Measurements from ENCODE around the gene OASL. TPM values are rescaled to one million over a fixed set of nuclear protein-coding genes. Genes with fewer than 3 reads are reported as not detected.

OASL gene
- total and polyA plus RNA-seq, 12 donors, result 0.06 to 1.9 (median 0.56) TPM; not detected in 1

GRCh38 chr12:121026274-121027045, 12.6 kb downstream of the OASL start:
- Histone ChIP-seq H3K36me3 (replicated peaks in 1 of 2) (no peaks in the 10 kb centered on the region), H3K9me3 (replicated peaks in 1 of 3) (no peaks in the 10 kb centered on the region), H3K4me3 (no peak overlapping the region), H3K27me3 (no peaks in the 10 kb centered on the region), H3K27ac (no peak overlapping the region), H3K4me1 (replicated peaks in 1 of 2) (no peaks in the 10 kb centered on the region)
- TF ChIP-seq CTCF (IDR thresholded peaks at IDR 0.05), result no peak
- TF ChIP-seq POLR2A (IDR thresholded peaks at IDR 0.05), result no peak
- WGBS, 4 donors, result 82 to 92% (median 86%) methylated on average over 10 of the region's 10 CpGs
- intact Hi-C loops (cut with DNase I), result no loop called here
- no peak for DNase-seq

- no peaks in the 10 kb centered on the region for H3K36me3 ChIP-seq (replicated peaks in 1 of 2)
- H3K27me3 ChIP-seq, result no peaks in the 10 kb centered on the region
- no peaks in the 10 kb centered on the region for H3K9me3 ChIP-seq (replicated peaks in 1 of 3)
- 88 to 92% (median 90%) methylated on average over 10 to 11 of the region's 11 CpGs for WGBS, 4 donors
- DNase-seq, result no peak
- no peak overlapping the region for H3K27ac ChIP-seq
- H3K4me3 ChIP-seq, result no peak overlapping the region
- intact Hi-C loops (cut with DNase I), result no loop called here
- no peak for TF ChIP-seq CTCF (IDR thresholded peaks at IDR 0.05)
- no peak for TF ChIP-seq POLR2A (IDR thresholded peaks at IDR 0.05)
- H3K4me1 ChIP-seq (replicated peaks in 1 of 2), result no peaks in the 10 kb centered on the region
Observed at GRCh38 chr12:121025442-121026226, 13.4 kb downstream of the OASL start.

DNA sequence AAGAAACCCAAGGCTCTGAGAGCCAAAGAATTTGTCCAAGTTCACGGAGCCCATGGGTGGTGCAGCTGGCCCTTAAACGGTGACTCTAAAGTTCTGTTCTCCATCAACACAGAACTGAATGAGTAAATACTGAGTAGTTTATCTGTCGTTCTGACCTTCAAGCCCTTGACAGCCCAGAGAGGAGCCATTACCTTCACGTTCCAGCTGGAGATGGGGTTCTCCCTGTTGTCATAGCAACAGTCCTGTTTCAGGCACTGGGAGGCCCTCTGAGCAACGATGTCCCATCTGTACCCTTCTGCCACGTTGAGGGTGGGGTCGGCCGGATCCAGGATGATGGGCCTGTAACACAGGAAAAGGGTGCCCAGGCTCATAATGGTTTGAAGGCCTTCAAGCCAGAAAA, 15.2 kb downstream of the OASL start:
- TF ChIP-seq POLR2A (IDR thresholded peaks at IDR 0.05), result no peak
- TF ChIP-seq CTCF (IDR thresholded peaks at IDR 0.05), result no peak
- Histone ChIP-seq H3K9me3 (replicated peaks in 1 of 3) (no peaks in the 10 kb centered on the region), H3K4me3 (no peak overlapping the region), H3K36me3 (replicated peaks in 1 of 2) (no peaks in the 10 kb centered on the region), H3K4me1 (replicated peaks in 1 of 2) (no peaks in the 10 kb centered on the region), H3K27ac (no peak overlapping the region), H3K27me3 (no peaks in the 10 kb centered on the region)
- WGBS, 4 donors, result 55 to 65% (median 62%) methylated on average over 8 of the region's 8 CpGs
- no peak for DNase-seq
- intact Hi-C loops (cut with DNase I), result no loop called here

DNA sequence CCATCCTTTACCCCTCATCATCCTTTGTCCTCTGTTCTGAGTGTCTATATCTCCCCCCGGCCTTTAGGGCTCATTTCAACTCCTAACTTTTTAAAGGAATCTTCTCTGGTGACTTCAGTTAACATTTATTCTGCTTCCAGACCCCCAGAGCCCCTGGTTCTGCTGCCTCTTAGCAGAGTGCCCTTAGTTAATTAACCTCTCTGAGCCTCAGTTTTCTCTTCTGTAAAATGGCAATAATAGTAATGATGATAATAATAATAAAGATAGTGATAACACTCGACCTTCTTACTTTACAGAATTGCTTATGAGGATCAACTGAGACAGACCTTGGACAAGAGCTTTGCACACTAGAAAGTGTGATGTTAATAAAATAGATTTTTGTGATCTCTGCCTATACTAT, 16.3 kb downstream of the OASL start:
- Histone ChIP-seq H3K4me3 (no peak overlapping the region), H3K27ac (no peak overlapping the region), H3K36me3 (replicated peaks in 1 of 2) (no peaks in the 10 kb centered on the region), H3K4me1 (replicated peaks in 1 of 2) (no peaks in the 10 kb centered on the region), H3K9me3 (replicated peaks in 1 of 3) (no peaks in the 10 kb centered on the region), H3K27me3 (no peaks in the 10 kb centered on the region)
- intact Hi-C loops (cut with DNase I), result no loop called here
- no peak for DNase-seq
- no peak for TF ChIP-seq POLR2A (IDR thresholded peaks at IDR 0.05)
- TF ChIP-seq CTCF (IDR thresholded peaks at IDR 0.05), result no peak
- WGBS, 4 donors, result 56 to 74% (median 59%) methylated on average over 2 of the region's 2 CpGs
